ENCODE data around the gene SPTB. TPM values are rescaled to one million over a fixed set of nuclear protein-coding genes. Genes with fewer than 3 reads are reported as not detected.

Gene SPTB
- total RNA-seq, 4 donors from 2014 or later = 123 to 554 (median 266) TPM

DNA sequence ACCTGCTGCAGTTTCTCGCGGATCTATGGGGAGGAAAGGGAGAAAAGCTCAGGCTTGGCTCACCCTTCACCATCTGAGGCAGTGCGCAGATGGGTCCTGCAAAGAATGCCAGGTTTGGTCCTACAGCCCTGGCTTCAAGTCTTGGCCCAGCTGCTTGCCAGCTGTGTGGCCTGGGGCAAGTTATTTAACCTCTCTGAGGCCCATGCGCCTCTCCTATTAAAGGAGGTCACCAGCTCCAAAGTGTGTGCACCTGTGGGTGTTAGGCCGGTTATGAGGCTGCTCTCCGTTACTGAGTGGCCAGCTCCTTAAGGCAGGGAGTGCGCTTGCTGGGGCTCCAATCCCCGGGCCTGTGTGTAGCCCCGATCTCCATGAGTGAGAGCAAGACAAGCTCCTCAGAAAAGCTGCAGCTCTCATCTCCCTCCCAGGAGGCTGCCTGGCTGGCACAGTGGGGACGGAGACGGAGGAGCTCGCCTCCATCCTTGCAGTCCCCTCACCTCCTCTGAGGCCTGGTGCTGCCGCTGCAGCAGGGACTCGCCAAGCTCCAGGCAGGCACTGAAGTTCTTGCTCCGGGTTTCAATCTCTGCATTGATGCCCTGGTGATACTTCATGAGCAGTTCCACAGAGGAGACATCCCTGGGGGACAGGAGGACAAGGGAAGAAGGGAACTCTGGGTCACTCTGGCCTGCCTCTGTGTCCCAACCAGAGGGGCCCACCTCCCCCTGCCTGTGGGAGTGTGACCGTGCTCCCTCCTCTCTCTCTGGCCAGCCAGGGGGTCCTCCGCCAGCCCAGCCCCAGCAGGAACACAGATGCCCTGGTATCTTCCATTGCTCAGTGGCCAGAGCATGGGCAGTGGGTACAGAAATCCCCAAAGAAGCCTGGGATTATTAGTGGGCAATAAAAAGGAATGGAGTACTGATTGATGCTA, 110.3 kb downstream of the SPTB start:
- H3K36me3 ChIP-seq = peaks cover 4 to 83% of the 10 kb centered on the region in 2 donors
- TF ChIP-seq, protein P1, sequence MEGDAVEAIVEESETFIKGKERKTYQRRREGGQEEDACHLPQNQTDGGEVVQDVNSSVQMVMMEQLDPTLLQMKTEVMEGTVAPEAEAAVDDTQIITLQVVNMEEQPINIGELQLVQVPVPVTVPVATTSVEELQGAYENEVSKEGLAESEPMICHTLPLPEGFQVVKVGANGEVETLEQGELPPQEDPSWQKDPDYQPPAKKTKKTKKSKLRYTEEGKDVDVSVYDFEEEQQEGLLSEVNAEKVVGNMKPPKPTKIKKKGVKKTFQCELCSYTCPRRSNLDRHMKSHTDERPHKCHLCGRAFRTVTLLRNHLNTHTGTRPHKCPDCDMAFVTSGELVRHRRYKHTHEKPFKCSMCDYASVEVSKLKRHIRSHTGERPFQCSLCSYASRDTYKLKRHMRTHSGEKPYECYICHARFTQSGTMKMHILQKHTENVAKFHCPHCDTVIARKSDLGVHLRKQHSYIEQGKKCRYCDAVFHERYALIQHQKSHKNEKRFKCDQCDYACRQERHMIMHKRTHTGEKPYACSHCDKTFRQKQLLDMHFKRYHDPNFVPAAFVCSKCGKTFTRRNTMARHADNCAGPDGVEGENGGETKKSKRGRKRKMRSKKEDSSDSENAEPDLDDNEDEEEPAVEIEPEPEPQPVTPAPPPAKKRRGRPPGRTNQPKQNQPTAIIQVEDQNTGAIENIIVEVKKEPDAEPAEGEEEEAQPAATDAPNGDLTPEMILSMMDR (IDR thresholded peaks at IDR 0.05 in 4 of 5, conservative IDR thresholded peaks at IDR 0.05 in 1 of 5) = no peak
- TF ChIP-seq POLR2A (IDR thresholded peaks at IDR 0.05) = no peak
- no peak overlapping the region for H3K27ac ChIP-seq
- no peaks in the 10 kb centered on the region for H3K27me3 ChIP-seq
- no peak for DNase-seq
- peaks cover 0 to 3% of the 10 kb centered on the region in 2 donors for H3K4me1 ChIP-seq
- no peak for ATAC-seq
- in situ Hi-C loops (cut with MboI; ENCODE audit: low sequenced_read_pairs in 4 of 4) = loop anchor here in 1 of 4 donors (10.0 kb wide), 1 partner anchor 95 kb away; no protein-coding TSS in a partner anchor
- intact Hi-C loops (cut with DNase I; ENCODE audit: low total_unique reads) = loop anchor here (10.0 kb wide), 1 partner anchor 225 kb away; the partner anchor contains the start of genes HSPA2 and PPP1R36
- H3K4me3 ChIP-seq = no peak overlapping the region
- no peaks in the 10 kb centered on the region for H3K9me3 ChIP-seq

DNA sequence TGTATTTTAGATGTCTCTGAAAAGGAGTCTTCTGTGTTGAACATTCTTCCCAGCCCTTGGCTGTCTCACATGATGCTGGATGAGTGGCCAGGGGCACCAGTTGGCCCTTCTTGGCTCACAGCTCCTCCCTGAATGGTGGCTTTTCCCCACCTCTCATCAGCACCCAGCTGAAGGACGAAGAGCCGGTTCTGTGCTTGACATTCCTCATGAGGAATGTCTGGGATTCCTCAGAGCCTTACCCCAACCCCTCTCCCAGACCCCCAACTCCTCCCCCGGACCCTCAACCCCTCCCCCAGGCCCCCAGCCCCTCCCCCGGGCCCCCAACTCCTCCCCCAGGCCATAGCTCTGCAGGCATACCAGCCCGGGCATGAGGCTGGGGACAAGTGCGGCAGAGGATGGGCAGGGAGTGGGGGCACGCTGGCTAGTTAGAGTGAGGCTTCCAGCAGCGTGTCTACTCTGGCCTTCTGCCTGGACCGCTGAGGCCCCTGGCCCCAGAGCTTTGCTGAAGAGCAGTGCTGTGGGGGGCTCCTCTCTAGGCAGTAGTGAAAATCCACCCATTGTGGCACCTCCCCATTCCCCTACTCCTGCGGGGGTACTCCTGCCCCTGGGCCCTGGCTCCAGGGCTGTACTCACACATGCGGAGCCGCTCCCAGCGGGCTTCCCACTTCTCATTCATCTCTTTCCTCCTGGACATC, 111.2 kb downstream of the SPTB start:
- Histone ChIP-seq H3K27ac (no peak overlapping the region), H3K9me3 (no peaks in the 10 kb centered on the region), H3K27me3 (no peaks in the 10 kb centered on the region), H3K36me3 (peaks cover 4 to 75% of the 10 kb centered on the region in 2 donors), H3K4me1 (peaks cover 0 to 9% of the 10 kb centered on the region in 2 donors), H3K4me3 (no peak overlapping the region)
- TF ChIP-seq, protein P1 (IDR thresholded peaks at IDR 0.05 in 4 of 5, conservative IDR thresholded peaks at IDR 0.05 in 1 of 5) = no peak
- no peak for TF ChIP-seq POLR2A (IDR thresholded peaks at IDR 0.05)
- in situ Hi-C loops (cut with MboI; ENCODE audit: low sequenced_read_pairs in 4 of 4) = loop anchor here in 1 of 4 donors (10.0 kb wide), 1 partner anchor 94 kb away; no protein-coding TSS in a partner anchor
- ATAC-seq = no peak
- intact Hi-C loops (cut with DNase I; ENCODE audit: low total_unique reads) = loop anchor here (10.0 kb wide), 1 partner anchor 224 kb away; the partner anchor contains the start of genes HSPA2 and PPP1R36
- DNase-seq = no peak

DNA sequence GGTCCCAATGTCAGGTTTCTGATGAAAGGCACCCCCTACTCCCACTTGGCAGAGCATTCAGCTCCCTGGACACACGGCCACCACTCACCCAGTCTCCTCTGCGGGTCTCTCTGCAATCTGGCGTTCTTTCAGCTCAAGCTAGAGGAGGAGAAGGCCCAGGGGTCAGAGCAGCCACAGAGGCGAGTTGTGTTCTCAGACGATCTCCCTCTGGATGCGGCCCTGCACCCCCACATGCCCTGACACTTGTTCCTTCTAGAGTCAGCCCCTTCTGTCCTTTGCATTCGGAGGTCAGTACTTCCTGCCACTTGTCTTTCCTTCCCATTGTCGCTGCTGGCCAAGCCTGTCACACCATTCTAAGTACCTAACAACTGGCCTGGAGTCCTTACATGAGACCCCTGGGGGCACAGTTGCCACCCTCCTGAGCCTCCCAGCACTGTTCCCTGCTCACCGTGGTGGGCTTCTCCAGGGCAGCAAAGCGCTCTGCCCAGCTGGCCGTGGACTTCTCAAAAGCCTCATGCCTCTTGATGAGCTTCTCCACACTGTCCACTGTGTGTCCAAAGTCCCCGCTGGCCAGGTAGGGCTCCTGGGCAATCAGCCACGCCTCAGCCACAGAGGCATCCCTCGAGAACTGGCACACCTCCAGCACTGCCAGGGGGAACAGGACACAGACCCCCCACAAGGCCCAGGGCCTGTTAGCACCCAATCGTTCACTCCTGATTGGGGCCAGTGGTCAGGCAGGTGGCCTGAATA, 112.3 kb downstream of the SPTB start:
- ATAC-seq (no peak), DNase-seq (no peak)
- no peak for TF ChIP-seq POLR2A (IDR thresholded peaks at IDR 0.05)
- TF ChIP-seq, protein P1 (IDR thresholded peaks at IDR 0.05 in 4 of 5, conservative IDR thresholded peaks at IDR 0.05 in 1 of 5) = no peak
- Histone ChIP-seq H3K9me3 (no peaks in the 10 kb centered on the region), H3K27ac (no peak overlapping the region), H3K4me3 (no peak overlapping the region), H3K27me3 (no peaks in the 10 kb centered on the region), H3K4me1 (peaks cover 4 to 12% of the 10 kb centered on the region in 2 donors), H3K36me3 (peaks cover 4 to 63% of the 10 kb centered on the region in 2 donors)
- in situ Hi-C loops (cut with MboI; ENCODE audit: low sequenced_read_pairs in 4 of 4) (loop anchor here in 1 of 4 donors (10.0 kb wide), 1 partner anchor 93 kb away; no protein-coding TSS in a partner anchor), intact Hi-C loops (cut with DNase I; ENCODE audit: low total_unique reads) (loop anchor here (10.0 kb wide), 1 partner anchor 223 kb away; the partner anchor contains the start of genes HSPA2 and PPP1R36)
